Measurements from ENCODE around the gene MYO18A. TPM values are rescaled to one million over a fixed set of nuclear protein-coding genes. Genes with fewer than 3 reads are reported as not detected.

The MYO18A gene
- total RNA-seq, 4 donors from 2014 or later: 71.6 to 125 (median 104) TPM

DNA sequence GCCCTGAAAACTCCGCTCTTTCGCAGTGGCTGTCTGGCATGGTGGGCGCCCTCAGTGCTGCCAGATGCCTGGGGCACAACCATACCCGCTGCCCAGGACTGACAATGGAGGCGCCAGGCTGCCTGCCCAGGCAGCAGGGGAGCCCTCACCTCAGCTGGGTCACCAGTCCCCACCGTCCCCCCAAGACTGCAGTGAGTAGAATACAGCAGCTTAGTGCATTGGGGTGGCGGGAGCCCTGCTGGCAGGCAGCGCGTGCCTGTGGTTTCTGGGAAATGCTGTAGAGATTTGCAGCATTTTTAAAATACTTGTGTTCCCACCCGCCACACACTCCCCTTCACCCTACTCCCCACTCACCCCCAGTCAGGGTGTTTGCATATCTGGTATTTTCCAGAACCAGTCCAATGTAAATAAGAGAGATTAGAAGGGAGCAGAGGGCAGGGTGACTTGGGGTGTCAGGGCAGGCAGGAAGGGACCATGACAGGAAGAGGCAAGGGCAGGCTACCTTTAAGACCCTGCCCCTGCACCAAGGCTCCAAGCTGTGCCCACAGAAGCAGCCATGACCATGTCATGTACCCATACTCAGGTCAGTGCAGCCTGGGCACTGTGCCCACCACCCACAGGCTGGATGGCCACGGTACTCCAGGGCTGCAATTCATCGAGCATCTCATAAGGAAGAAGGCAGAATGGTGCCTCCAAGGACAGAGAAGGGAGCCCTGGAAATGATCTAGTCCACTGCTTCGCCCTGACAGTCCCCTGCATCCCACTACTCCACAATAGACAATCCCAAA, 21.5 kb downstream of the MYO18A start:
- Histone ChIP-seq H3K27me3 (no peaks in the 10 kb centered on the region), H3K4me3 (peak overlapping the region in 2 of 4 donors; percentile 5 to 9), H3K4me1 (peaks cover 0 to 94% (median 66%) of the 10 kb centered on the region in 4 donors), H3K9me3 (no peaks in the 10 kb centered on the region), H3K36me3 (no peaks in the 10 kb centered on the region), H3K27ac (peak overlapping the region; percentile 65 to 92 (median 80))
- TF ChIP-seq, protein P1, sequence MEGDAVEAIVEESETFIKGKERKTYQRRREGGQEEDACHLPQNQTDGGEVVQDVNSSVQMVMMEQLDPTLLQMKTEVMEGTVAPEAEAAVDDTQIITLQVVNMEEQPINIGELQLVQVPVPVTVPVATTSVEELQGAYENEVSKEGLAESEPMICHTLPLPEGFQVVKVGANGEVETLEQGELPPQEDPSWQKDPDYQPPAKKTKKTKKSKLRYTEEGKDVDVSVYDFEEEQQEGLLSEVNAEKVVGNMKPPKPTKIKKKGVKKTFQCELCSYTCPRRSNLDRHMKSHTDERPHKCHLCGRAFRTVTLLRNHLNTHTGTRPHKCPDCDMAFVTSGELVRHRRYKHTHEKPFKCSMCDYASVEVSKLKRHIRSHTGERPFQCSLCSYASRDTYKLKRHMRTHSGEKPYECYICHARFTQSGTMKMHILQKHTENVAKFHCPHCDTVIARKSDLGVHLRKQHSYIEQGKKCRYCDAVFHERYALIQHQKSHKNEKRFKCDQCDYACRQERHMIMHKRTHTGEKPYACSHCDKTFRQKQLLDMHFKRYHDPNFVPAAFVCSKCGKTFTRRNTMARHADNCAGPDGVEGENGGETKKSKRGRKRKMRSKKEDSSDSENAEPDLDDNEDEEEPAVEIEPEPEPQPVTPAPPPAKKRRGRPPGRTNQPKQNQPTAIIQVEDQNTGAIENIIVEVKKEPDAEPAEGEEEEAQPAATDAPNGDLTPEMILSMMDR (IDR thresholded peaks at IDR 0.05): no peak
- peak in 1 of 2 donors; percentile 26 for TF ChIP-seq EP300 (IDR thresholded peaks at IDR 0.05)
- no peak for DNase-seq (ENCODE audit: low spot score in 2 of 2)
- WGBS, 2 donors: 32 to 36% methylated on average over 7 to 13 of the region's 13 CpGs

DNA sequence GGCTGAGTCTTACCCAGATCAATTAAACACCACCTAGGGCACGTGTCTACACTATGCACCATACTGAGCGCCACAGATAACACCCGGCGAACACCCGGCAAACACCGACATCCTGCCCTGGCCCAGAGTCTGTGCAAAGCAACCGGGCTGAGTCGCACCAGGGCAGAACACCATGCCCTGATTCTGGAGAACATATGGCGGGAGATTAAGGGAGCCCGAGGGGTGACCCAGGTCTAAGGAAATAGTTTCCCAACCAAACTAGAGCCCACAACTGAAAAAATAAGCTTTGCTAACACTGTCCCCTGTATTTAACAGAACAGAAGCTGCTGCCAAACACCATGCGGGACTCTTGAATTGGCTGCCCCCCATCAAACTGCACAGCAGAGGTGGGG, 22.1 kb downstream of the MYO18A start:
- peaks cover 0 to 94% (median 63%) of the 10 kb centered on the region in 4 donors for H3K4me1 ChIP-seq
- TF ChIP-seq, protein P1 (IDR thresholded peaks at IDR 0.05): no peak
- TF ChIP-seq POLR2A (IDR thresholded peaks at IDR 0.05) (no peak), EP300 (IDR thresholded peaks at IDR 0.05) (no peak)
- H3K27ac ChIP-seq: peak overlapping the region; percentile 65 to 92 (median 80)
- no peak for DNase-seq (ENCODE audit: low spot score in 2 of 2)
- H3K9me3 ChIP-seq: no peaks in the 10 kb centered on the region
- H3K4me3 ChIP-seq: peak overlapping the region in 2 of 4 donors; percentile 5 to 9
- 58 to 81% methylated on average over 2 to 11 of the region's 11 CpGs for WGBS, 2 donors
- H3K36me3 ChIP-seq: no peaks in the 10 kb centered on the region
- H3K27me3 ChIP-seq: no peaks in the 10 kb centered on the region

DNA sequence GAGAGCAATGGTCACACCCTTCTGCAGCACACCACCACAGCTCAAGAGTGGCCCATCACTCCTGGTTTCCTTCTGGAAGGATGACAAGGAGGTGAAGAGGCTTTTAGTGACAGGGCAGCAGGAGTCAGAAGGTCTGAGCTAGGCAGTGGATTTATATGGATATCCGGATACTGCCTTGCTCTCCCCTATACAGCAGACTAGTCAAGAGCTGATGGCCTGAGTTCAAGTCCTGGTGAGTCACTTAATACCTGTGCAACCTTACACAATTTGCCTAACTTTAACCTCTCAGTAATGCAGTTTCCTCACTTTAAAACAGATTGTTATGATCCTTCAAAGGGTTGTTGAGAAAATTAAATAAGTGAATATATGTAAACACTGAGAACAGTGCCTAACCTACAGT, 22.9 kb downstream of the MYO18A start:
- no peak for DNase-seq (ENCODE audit: low spot score in 2 of 2)
- Histone ChIP-seq H3K27me3 (no peaks in the 10 kb centered on the region), H3K4me3 (no peak overlapping the region), H3K4me1 (peaks cover 0 to 93% (median 61%) of the 10 kb centered on the region in 4 donors), H3K27ac (peak overlapping the region; percentile 69 to 92 (median 82)), H3K9me3 (no peaks in the 10 kb centered on the region), H3K36me3 (no peaks in the 10 kb centered on the region)
- TF ChIP-seq POLR2A (IDR thresholded peaks at IDR 0.05): no peak
- TF ChIP-seq EP300 (IDR thresholded peaks at IDR 0.05): no peak
- TF ChIP-seq, protein P1 (IDR thresholded peaks at IDR 0.05): no peak
- WGBS, 2 donors: 81 to 82% methylated on average over 1 of the region's 1 CpG

DNA sequence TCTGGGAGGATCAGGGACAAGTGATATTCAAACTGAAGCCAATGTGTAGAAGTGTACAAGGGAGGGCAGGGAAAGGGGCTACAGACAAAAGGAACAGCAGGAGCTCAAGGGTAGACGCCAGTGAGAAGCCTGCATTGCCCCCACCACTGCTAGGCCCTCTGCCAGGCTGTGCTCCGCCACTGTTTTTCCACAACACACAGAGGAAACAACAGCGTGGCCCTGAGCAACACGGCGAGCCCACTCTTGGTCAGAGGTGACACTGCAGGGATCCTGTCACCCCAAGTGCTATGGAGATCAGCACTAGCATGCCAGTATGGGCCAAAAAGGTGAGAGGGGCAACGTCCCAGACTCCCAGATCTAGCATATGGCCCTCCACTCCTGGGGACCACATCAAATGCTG, 23.4 kb downstream of the MYO18A start:
- no peaks in the 10 kb centered on the region for H3K36me3 ChIP-seq
- peaks cover 0 to 96% (median 62%) of the 10 kb centered on the region in 4 donors for H3K4me1 ChIP-seq
- no peaks in the 10 kb centered on the region for H3K9me3 ChIP-seq
- H3K4me3 ChIP-seq: no peak overlapping the region
- 45 to 54% methylated on average over 5 to 6 of the region's 6 CpGs for WGBS, 2 donors
- DNase-seq (ENCODE audit: low spot score in 2 of 2): no peak
- TF ChIP-seq POLR2A (IDR thresholded peaks at IDR 0.05) (no peak), EP300 (IDR thresholded peaks at IDR 0.05) (no peak)
- TF ChIP-seq, protein P1 (IDR thresholded peaks at IDR 0.05): no peak
- H3K27ac ChIP-seq: peak overlapping the region; percentile 69 to 92 (median 82)
- no peaks in the 10 kb centered on the region for H3K27me3 ChIP-seq

DNA sequence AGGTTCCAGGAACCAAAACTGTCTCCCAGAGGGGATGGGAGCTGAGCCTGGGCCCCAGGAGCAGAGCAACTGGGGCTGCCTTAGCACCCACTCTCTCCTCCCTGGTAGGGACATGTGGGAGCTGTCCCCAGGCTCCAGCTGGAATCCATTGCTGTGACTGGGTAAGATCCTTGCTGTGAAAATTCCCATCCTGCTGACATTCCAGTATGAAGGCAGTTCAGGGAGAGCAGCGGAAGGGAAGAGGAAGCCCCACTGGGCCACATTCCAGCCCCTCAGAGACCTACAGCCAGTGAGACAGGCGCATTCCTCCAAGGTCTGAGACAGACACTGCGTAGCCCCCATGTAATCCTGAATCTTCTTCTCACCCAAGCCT, 24.2 kb downstream of the MYO18A start:
- no peak overlapping the region for H3K4me3 ChIP-seq
- H3K9me3 ChIP-seq: no peaks in the 10 kb centered on the region
- peak overlapping the region; percentile 25 to 92 (median 82) for H3K27ac ChIP-seq
- H3K36me3 ChIP-seq: no peaks in the 10 kb centered on the region
- DNase-seq (ENCODE audit: low spot score in 2 of 2): no peak
- peaks cover 0 to 99% (median 66%) of the 10 kb centered on the region in 4 donors for H3K4me1 ChIP-seq
- 42 to 52% methylated on average over 2 to 3 of the region's 3 CpGs for whole genome bisulfite sequencing, 2 donors
- no peaks in the 10 kb centered on the region for H3K27me3 ChIP-seq
- TF ChIP-seq POLR2A (IDR thresholded peaks at IDR 0.05) (no peak), EP300 (IDR thresholded peaks at IDR 0.05) (no peak)
- TF ChIP-seq, protein P1 (IDR thresholded peaks at IDR 0.05): no peak

Measured in tibial nerve (tissue), 4 donors.